ENCODE results near the gene ACCSL. TPM values are rescaled to one million over a fixed set of nuclear protein-coding genes. Genes with fewer than 3 reads are reported as not detected.

The ACCSL gene
- total RNA-seq, 1 experiment from 2014 or later, result not detected

DNA sequence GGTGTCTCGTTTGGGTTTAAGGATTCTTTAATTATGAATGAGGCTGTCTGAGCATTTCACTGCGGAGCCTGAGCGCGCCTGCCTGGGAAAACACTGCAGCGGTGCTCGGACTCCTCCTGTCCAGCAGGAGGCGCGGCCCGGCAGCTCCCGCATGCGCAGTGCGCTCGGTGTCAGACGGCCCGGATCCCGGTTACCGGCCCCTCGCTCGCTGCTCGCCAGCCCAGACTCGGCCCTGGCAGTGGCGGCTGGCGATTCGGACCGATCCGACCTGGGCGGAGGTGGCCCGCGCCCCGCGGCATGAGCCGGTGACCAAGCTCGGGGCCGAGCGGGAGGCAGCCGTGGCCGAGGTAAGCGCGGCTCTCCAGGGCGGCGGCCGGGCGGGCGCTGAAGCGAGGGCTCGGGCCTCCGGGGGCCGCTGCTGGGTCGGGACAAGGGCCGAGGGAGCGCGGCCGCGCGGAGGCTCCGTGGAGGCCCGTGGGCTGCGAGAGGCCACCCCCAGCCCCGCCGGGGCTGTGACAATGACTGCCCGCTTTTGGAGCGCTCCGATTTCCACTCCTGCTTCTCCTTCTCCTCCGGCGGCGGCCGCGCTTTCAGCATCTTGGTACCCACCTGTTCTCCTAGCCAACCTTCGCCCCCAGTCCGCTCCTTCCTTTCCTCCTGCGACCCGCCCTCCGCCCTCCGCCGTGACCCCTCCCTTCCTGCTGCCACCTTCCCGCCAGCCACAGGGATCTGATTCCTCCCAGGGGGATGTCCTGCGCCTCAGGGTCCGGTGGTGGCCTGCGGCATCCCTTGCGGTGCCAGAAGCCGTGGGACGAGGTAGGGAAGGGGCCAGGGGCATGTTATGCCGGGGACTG lies 48.0 kb downstream of the ACCSL start, which contains the start of gene EXT2:
EXT2 (plus strand) TSS at position 173 of the 854 bp plus-strand sequence. CDS start 12,035 bp downstream, outside the sequence.
- Histone ChIP-seq H3K9ac (ENCODE audit: low read length) (peak within 1 kb of the TSS; percentile 79), H4K20me1 (ENCODE audit: low read length) (peaks cover 10% of the 10 kb centered on the region; the same call in 1 of the 2 replicates), H3K27me3 (ENCODE audit: low read length) (0 out of 2 replicates have a peak, but pooled peaks cover 4% of the 10 kb centered on the region), H2AFZ (ENCODE audit: low read length) (peak within 1 kb of the TSS; percentile 90), H3K4me3 (ENCODE audit: low read length) (peak within 1 kb of the TSS; percentile 99), H3K79me2 (ENCODE audit: low read length) (peaks cover 41% of the 10 kb centered on the region), H3K36me3 (ENCODE audit: low read depth, low read length) (no peaks in the 10 kb centered on the region), H3K4me1 (ENCODE audit: insufficient read depth, low read length) (peaks cover 16% of the 10 kb centered on the region), H3F3A (ENCODE audit: low read length, unreplicated experiment) (no peaks in the 10 kb centered on the region), H3K9me3 (ENCODE audit: low read length) (no peaks in the 10 kb centered on the region), H3K9me2 (replicated peaks; ENCODE audit: low read length) (no peaks in the 10 kb centered on the region), H3K27ac (ENCODE audit: low read length) (peak within 1 kb of the TSS; percentile 57), H3K4me2 (ENCODE audit: low read length) (peak within 1 kb of the TSS; percentile 99)
- intact Hi-C loops (cut with micrococcal nuclease), result no loop called here
- BruUV-seq (replicated peaks), result no TSS peak
- ATAC-seq (peak; percentile 83), DNase-seq (peak; percentile 80)
- ChIA-PET CTCF (interaction anchor here (0.5 to 0.6 kb wide), 3 partner anchors 112 to 784 kb away, joined by 3 to 9 read pairs (median 7); partner anchors contain the start of gene API5), POLR2A (ENCODE audit: unreplicated experiment) (no interaction called here)
- TF ChIP-seq, protein P1, sequence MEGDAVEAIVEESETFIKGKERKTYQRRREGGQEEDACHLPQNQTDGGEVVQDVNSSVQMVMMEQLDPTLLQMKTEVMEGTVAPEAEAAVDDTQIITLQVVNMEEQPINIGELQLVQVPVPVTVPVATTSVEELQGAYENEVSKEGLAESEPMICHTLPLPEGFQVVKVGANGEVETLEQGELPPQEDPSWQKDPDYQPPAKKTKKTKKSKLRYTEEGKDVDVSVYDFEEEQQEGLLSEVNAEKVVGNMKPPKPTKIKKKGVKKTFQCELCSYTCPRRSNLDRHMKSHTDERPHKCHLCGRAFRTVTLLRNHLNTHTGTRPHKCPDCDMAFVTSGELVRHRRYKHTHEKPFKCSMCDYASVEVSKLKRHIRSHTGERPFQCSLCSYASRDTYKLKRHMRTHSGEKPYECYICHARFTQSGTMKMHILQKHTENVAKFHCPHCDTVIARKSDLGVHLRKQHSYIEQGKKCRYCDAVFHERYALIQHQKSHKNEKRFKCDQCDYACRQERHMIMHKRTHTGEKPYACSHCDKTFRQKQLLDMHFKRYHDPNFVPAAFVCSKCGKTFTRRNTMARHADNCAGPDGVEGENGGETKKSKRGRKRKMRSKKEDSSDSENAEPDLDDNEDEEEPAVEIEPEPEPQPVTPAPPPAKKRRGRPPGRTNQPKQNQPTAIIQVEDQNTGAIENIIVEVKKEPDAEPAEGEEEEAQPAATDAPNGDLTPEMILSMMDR (conservative IDR thresholded peaks at IDR 0.05; ENCODE audit: low read depth, low read length), result peak; percentile 74
- no peak for TF ChIP-seq EZH2 (IDR thresholded peaks at IDR 0.05; ENCODE audit: low read length, unreplicated experiment)

DNA sequence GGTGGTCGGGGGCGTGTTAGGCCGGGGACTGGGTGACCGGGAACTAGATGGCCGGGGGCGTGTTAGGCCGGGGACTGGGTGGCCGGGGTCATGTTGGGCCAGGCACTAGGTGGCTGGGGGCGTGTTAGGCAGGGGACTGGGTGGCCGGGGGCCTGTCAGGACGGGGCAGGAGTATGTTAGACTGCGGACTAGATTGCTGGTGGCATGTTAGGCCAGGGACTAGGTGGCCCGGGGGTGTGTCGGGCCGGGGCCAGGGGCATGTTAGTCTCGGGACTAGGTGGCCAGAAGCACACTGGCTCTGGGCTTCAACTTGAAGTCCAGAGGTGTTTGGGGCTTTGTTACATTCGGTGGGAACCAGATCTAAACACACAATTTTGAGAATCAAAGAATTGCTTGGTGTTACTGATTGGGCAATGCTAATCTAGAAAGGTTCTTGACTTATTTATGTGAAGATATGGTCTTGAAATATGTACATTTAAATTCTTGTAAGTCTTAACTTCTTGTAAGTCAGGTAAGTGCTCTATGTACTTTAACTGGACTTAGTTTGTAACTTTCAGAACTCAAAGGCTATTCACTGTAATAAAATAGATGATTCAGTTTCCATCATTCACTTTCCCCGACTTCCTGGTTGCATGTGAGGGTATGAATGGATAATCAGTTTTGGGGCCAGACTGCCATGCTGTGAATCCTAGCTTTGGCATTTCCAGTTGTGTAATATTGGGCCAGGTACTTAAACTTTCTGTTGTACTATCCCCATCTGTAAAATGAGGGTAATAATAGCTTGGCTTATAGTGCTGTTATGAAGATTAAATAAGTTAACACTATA lies 48.8 kb downstream of the ACCSL start:
- Histone ChIP-seq H3K9me2 (replicated peaks; ENCODE audit: low read length) (no peaks in the 10 kb centered on the region), H3K79me2 (ENCODE audit: low read length) (peaks cover 48% of the 10 kb centered on the region), H3K36me3 (ENCODE audit: low read depth, low read length) (no peaks in the 10 kb centered on the region), H3K9ac (ENCODE audit: low read length) (peak overlapping the region; percentile 79), H3K4me1 (ENCODE audit: insufficient read depth, low read length) (peaks cover 16% of the 10 kb centered on the region), H3K9me3 (ENCODE audit: low read length) (no peaks in the 10 kb centered on the region), H2AFZ (ENCODE audit: low read length) (peak overlapping the region; percentile 90), H3K4me2 (ENCODE audit: low read length) (peak overlapping the region; percentile 99), H3F3A (ENCODE audit: low read length, unreplicated experiment) (no peaks in the 10 kb centered on the region), H4K20me1 (ENCODE audit: low read length) (peaks cover 10% of the 10 kb centered on the region; the same call in 1 of the 2 replicates), H3K27ac (ENCODE audit: low read length) (peak overlapping the region; percentile 57), H3K27me3 (ENCODE audit: low read length) (no peaks in the 10 kb centered on the region), H3K4me3 (ENCODE audit: low read length) (peak overlapping the region; percentile 99)
- ChIA-PET CTCF (interaction anchor here (0.6 kb wide), 1 partner anchor 432 kb away, joined by 3 read pairs; no protein-coding TSS in a partner anchor), POLR2A (ENCODE audit: unreplicated experiment) (no interaction called here)
- BruUV-seq (replicated peaks), result no TSS peak
- DNase-seq (peak; percentile 76), ATAC-seq (peak; percentile 33)
- intact Hi-C loops (cut with micrococcal nuclease), result no loop called here
- TF ChIP-seq EZH2 (IDR thresholded peaks at IDR 0.05; ENCODE audit: low read length, unreplicated experiment) (no peak), EZH2phosphoT487 (IDR thresholded peaks at IDR 0.05; ENCODE audit: borderline replicate concordance, low read length) (no peak)
- TF ChIP-seq, protein P1 (conservative IDR thresholded peaks at IDR 0.05; ENCODE audit: low read depth, low read length), result no peak
